Heart left ventricle (tissue), 13 donors: ENCODE results near the gene ZNF771.

Experiments
- CTCF ChIP-seq, 12 donors: fragments of 200-600 bp; sonication (generic) in 4 of 12; IDR thresholded peaks; one replicate each; pipeline versions ENCODE4 v1.5.0 to v1.8.0; 2018 to 2022; ENCODE audit warnings: antibody characterized with exemption in 12 of 12, mild to moderate bottlenecking in 5 of 12
- POLR2A ChIP-seq, 2 donors: fragments of 450-650 bp; IDR thresholded peaks; one replicate each; pipeline ENCODE4 v1.6.1; 2017; ENCODE audit warnings: antibody characterized with exemption in 2 of 2, mild to moderate bottlenecking in 2 of 2, moderate library complexity in 2 of 2
- donor health status: ischemic (EF 13 %, LVEDD 7.1; RV severe dilation, severe dysfunction).
- donor health status: DM: no; HTN: yes; CAD: no.
- donor health status: DM: no; HTN: no; CAD: no.
- donor health status: ischemic (EF 25% LVEDD 6.9; RV normal size, moderate dysfunction).
- donor health status: ischemic (EF 25% LVEDD 5.7; RV mildly dilated, moderate dysfunction).
- donor health status: ischemic (EF 35%, LVEDD 5.7; RV mildly dilated, moderate dysfunction).
- donor health status: nonischemic (EF 11% LVEDD 7.7; RV severe dilation, severe dysfunction).
- donor health status: DM: yes; HTN: yes; CAD: no.
- donor health status: PGD.
- donor health status: ischemic (EF 29% LVEDD 5.4; RV normal size, mild dysfunction).
- donor health status: nonischemic (EF 23%, LVEDD 6.1; RV moderate dilation, normal function).

GRCh38 chr16:30409125-30410060 is 2.0 kb downstream of the ZNF771 start:
- TF ChIP-seq CTCF (IDR thresholded peaks at IDR 0.05) (peak; percentile 92 to 98 (median 96)), POLR2A (IDR thresholded peaks at IDR 0.05) (no peak)
